ENCODE results near the gene PRDM15.

PRDM15 gene

DNA sequence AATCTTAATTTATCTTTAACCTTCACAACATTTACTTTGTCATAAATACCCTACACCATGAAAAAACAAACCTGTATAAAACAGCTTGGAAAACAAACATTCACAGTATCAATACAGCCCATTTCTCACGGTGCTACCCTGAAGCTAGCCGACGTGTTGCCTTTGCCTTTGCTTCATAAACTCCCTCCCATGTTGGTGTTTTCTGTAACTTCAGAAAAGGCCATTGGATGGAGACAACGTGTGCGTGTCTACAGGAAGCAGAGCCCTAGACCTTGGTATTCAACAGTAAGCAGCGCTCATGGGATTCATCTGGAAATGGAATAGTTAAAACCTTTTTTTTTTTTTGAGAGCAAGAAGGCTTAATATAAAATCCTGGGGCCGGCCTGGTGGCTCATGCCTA lies 7.2 kb upstream of the PRDM15 start:
- DNase-seq (ENCODE audit: low spot score) = no peak

DNA sequence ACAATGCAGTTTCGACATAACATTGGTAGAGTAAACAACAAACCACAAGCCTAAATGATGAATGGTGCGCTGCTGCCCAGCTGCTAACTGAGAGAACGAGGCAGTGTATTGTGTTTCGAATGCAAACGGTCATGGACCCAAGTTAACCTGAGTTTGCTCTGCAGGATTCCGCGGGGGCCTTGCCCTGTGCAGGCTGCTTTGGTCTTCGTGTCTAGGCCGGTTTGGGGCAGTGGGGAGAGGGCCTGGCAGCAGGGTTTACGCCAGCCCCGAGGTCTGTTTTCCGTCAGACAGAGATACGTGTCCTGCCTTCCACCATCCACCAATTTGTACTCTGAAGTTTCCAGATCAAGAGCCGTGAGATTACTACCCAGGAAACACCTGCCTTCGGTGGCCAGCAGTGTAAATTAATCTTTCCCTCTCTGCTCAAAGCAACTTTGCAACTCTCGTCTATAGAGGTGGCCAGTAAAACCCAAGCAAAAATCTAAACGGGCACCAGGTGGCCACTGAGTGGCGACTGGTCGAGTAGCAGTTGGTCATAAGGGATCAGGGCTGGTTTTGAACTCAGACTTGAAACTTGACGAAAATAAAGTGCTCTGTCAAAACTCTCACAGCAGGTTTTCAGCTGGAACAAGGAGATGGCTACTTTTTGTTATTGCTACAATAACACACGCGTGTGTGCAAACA lies 6.3 kb upstream of the PRDM15 start:
- DNase-seq (ENCODE audit: low spot score) = peak; percentile 65

DNA sequence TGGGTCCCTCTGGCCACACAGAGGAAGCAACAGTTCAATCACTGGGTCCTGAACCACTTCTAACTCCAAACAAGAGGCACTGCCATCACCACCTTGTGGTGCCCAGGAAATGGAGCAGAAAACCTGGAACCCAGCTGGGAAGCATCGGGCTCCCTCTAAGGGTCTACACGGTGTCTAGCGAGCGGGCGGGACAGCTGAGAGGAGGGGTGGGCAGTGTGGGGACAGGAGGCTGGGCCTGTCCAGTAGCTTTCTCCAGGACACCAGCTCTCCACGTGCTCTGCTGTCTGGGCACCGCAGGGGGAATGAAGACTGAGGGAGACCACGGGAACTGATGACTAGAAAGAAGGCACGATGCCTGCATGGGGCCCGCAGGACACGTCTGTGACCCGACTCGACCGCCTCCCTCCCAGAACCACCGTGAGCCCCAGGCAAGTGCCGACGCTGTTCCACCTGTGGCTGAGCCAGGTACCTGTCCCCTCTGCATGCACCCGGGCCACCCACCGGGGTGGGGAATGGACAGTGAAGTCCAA lies 5.4 kb upstream of the PRDM15 start:
- peak; percentile 52 for DNase-seq (ENCODE audit: low spot score)

DNA sequence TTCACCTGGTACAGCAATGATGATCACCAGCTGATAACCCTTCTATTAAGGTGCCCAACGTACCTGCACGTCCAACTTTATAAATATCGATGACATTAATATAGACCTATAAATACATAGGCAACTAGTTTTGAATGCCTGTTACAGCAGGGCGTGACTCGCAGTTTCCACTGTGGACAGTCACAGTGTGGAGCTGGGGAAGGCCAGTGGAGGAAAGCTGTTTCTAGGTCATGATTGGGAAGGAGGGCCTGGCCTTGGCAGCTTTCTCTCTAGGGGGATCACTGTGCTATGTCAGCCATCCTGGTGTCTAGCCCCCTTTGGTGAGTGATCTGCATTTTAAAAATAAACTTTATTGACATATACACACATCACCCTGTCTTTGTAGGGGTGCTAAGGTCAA lies 4.4 kb upstream of the PRDM15 start:
- DNase-seq (ENCODE audit: low spot score) = peak; percentile 71

DNA sequence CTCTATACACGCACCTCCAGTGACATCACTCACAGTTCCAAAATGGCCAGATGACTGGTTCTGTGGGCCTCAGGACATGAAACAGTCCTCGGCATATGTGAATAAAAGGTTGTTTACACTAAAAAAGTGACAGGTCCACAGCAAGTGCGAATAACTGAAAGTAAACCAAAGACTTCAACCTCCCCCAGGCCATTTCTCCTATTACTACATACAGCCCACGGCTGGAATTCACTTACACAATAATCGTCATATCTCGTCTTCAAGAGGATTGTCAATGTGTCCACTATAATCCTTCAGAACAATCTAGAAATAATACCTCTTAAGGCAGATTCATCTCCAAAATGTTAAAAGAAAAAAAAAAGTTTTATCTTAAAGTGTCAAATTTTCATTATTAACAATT lies 1.9 kb upstream of the PRDM15 start:
- no peak for DNase-seq (ENCODE audit: low spot score)

DNA sequence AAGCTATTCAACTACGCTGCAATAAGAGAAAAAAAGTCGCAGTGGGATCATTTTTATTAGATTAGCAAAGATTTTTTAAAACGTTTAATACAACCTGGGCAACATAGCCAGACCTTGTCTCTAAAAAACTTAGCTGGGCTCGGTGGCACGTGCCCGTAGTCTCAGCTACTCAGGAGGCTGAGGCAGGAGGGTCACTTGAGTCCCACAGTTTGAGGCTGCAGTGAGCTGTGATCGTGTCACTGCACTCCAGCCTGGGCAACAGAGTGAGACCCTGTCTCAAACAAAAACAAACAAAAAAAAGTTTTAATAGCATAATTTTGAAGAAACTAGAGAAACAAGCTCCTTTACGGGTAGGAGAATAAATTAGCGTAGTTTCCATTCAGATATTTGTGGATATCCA lies 1.0 kb upstream of the PRDM15 start:
- no peak for DNase-seq (ENCODE audit: low spot score)

DNA sequence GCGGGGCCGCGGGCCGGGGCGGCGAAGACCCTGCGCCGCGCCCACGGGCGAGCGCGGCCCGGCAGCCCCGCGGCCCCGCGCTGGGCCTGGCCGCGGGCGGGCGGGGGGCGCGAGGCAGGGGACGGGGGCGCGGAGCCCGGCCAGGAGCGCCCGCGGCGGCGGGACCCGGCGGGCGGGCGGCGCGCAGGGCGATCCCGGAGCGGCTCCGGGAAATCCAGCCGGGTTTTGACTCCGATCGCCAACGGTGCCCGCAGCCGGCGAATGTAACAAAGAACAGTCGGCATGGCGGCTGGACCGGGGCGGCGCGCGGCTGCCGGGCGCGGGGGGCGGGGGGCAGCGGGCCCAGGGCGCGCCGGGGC lies 334 bp downstream of the PRDM15 start:
- DNase-seq (ENCODE audit: low spot score) = peak; percentile 69

DNA sequence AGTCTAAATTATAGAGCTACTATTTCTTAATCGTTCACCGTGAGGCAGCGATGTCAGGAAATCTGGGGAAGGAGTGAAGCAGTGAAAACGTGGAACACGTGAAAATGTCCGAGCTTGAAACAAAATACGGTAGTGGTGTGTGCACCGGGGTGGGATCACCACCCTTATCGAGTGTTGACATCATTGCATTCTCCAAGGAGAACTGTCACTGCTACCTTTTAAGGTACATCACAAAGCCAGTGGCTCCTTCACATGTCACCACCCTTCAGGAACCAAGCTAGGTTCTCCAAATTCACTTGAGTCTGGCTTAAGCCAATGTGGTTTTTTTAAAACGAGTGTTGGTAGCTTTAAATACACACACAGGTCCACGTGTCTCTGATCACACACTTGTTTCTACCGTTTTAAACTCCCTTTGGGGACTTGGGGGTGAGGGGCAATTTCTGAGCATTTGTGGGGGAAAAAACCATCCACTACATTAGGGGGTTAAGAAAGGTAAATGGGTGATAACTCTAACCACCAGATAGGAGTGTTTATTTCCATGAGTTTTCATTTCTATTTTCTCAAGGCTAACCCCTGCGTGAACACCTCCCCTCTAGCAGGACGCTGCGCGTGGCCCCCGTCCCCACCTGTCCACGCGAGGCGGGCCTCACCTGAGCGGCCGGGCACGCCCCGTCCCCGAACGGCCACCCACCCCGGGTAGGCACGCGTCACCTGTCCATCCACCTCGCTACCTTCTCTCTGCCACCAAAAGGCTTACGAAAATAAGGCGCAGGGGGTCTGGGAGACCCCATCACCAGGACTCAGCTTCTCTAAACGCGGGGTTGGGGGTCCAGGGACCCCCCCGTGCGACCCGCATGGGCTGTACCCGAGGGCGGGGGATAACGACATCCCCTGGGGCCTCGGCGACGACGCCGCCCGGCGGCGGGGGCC lies 978 bp downstream of the PRDM15 start:
- DNase-seq (ENCODE audit: low spot score) = peak; percentile 49

DNA sequence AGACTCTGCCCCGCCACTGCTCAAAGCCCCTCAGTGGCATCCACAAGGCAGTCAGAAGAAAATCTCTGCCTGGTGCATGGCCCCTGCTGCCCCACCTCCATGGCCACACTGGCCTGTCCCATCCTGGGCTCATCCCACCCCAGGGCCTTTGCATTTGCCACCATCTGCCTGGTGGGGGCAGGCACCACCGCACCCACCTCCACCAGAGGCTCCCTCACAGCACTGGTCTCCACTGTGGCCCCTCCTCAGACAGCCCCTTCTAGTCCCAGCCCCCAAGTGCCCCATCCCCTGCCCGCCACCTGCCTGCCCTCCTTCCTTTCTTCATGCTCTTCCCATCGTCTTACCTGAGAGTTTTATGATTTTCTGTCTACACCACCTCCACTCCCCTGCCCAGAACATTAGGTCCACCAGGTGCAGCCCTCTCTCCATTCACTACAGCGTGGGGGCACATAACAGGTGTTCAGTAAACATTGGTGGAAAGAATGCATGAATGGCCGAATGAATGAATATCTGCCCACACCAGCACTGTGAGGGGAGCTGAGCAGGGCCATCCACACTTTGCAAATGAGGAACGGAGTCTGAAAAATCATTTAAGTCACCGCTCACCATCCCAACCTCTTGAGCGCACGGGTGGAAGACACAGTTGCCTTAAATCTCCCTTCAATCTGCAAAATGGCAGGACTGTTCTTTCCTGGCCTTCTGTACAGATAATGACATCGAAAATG lies 2.1 kb downstream of the PRDM15 start:
- DNase-seq (ENCODE audit: low spot score) = no peak

DNA sequence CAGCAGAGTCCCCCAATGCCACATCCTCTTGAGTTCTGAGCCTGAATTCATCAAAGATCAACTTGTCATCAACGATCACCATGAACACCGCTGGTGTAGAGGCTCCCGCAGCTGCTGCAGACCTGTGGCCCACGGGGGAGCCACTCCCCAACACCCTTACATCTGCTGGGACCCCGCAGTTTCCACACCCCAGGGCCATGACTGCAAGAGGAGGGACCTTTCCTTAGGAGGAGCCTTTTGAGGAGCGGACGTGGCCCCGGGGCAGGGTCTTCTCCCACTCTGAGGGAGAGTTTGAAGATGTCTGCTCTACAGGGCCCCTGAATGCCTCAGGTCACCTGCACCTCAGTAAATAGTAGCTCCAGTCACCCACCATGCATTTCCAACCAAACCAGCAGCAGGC lies 2.7 kb downstream of the PRDM15 start:
- no peak for DNase-seq (ENCODE audit: low spot score)

DNA sequence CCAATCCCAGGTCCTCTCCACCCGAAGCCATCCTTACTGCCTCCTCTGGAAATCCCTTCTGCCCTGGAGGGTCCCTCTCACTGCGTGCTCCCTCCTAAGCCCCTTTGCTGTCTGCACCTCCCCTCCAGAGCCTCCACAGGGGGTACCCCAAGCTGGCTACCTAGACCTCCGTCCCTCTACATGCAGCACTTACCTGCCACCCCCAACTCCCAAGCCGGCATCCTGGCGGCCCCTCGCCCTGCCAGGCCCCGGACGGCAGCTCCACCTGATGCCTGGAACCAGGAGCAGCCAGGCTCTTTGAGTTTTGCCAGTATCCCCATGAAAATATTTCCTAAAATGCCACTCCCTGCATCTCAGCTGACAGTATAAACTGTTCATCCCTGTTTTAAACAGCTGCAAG lies 4.1 kb downstream of the PRDM15 start:
- no peak for DNase-seq (ENCODE audit: low spot score)

DNA sequence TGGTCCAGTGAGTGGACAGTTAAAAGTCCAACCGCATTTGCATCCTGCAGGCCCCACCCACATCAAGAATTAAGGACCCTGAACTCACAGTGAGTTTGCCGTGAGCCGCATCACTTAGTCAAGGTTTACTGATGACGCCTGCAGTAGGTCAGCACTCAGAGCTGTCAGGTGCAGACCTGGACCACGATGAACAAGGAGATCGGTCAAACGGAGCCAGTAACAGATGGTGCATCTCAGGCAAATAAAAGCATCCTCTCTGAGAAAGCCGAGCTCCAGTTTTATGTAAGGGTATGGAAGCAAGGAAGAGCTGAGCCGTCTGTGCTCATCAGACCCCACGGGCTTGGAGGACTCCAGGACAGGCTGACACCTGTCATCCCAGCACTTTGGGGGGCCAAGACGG lies 4.5 kb downstream of the PRDM15 start:
- DNase-seq (ENCODE audit: low spot score) = no peak

DNA sequence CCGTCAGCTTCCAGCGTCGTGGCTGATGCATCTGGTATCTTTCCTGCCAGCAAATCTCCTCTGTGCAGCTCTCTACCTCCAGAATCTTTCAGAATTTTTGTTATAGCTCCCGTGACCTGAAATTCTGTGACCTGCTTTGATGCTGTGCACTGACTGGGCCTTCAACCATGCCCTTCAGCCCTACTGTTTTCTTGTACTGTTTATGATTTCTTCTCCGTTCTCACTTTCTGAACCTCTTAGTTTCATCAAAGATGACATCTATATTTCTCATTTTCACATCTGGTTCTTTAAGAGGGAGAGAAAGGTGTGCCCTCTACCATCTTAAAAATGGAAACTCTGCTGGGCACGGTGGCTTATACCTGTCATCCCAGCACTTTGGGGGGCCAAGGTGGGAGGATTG lies 5.7 kb downstream of the PRDM15 start:
- no peak for DNase-seq (ENCODE audit: low spot score)

DNA sequence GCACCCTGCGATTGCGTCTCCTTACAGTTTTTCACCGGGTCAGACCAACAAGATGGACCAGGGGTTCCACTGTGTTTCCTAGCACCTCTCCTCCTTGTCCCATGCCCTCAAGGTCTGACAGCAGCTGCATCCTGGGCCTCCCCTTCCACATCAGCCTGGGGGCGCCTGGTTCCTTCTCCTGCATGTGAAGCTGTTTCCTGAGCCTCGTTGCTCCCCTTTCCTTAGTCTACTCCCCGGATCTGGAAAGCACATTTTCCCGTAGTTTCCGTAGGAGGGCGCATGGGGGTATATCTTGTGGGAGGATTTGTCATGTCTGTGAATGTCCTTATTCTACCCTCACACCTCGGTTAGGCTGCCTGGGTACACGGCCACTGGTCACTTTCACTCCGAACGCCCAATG lies 6.1 kb downstream of the PRDM15 start:
- DNase-seq (ENCODE audit: low spot score) = no peak

DNA sequence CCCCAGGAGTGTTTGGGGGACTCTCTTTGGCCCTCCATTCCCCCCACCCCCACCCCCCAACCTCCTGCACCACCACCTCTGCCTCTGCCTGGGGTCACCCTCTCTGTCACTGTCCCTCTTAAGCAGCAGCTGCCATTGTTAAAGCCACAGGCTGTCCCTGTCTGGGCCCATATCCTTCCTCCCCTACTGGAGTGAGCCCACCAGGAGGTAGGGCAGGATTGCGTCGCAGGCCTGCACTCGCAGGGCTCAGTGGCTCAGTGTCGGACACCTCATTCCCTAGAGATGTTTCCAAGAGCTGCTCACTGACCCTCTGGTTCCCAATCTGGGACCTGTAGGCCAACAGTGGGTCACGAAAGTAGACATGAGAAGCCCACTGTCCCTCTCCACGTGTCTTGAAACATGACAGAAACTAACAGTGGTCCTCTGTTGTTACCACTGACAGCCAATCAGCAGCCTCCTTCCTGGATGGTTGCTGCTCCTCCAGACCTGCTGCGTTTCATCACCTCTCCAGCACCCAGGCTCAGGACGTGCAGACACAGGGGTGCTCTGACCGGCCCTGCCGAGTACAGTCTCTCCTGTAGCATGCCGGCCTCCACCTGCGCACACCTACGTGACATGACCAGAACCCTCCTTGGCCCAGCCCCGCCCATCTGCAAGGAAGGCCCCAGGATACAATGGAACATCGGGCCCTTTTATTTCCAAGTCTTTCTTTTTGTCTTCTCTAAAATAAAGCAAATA lies 7.7 kb downstream of the PRDM15 start:
- no peak for DNase-seq (ENCODE audit: low spot score)

DNA sequence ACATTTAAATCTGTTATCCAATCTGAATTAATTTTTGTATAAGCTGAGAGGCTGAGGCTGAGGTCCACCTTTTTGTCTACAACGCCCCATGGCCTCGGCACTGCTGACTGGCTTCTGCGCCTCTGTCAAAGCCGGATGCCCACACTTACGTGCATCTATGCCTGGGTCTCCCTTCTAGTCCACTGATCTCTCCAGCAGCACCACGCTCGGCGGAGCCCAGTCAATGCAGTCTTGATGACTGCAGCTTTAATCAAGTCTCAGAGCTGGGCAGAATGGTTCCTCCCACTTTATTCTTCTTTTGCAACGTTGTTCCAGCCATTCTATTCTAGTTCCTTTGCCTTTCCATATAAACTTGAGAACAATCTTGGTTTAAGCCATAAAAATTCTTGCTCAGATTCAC lies 9.4 kb downstream of the PRDM15 start:
- no peak for DNase-seq (ENCODE audit: low spot score)

DNA sequence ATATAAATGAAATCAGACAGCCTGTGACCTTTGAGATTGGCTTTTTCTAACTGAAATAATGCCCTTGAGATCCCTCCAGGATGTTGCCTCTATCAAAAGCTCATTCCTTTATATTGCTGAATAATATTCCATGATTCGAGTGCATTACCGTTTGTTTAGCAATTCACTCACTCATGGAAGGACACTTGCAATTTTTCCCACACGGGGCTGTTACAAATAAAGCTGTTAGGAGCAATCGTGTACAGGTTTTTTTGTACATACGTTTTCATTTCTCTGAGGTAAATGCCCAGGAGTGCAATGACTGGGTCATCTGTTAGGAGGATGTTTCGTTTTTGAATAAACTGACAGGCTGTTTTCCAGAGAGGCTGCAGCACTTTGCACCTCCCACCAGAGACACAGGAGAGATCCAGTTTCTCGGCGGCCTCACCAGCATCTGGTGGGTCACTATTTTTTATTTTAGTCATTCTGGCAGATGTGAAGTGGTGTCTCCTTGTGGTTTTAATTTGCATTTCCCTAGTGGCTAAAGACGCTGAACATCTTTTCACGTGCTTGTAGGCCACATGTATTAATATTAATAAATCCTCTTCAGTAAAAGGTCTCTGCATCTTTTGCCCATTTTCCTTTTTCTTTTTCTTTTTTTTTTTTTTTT lies 11.0 kb downstream of the PRDM15 start:
- DNase-seq (ENCODE audit: low spot score) = no peak

DNA sequence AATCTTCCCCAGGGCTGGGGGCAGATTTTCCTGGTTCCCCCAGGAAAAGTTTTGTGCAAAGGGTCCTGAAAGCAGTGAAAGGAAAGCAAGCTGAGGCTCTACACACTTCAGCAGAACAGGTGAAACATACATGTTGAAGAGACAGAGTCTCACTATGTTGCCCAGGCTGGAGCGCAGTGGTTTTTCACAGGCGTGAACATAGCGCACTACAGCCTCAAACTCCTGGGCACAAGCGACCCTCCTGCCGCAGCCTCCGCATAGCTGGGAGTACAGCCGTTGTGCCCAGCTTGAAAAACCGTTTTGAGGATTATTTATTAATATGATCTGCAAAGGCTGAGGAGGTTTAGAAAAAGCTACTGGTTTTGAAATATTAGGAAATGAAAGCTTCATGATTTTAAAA lies 11.8 kb downstream of the PRDM15 start:
- no peak for DNase-seq (ENCODE audit: low spot score)

DNA sequence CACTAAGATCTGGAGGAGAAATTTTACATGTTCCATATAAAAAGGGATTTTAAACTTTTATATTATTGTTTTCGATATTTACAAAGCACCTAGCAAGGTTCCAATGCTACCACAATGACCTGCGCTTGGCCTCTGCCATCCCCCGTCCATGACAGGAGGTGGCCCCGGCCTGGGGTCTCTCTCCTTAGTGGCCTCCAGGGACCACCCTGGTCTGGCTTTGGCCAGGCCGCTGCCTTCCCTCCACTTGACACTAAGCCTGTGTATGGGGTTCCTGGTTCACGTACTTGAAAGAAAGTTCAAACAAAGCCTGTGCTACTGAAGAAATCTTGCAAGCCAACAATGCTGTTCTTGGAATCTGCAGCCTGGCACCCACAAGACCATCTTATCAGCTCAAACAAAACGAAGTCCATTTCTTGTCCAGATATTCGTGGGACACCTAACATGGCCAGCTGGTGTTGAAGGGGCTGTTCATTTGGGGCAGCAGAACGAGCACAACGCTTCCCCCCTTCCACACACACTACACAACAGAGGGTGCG lies 12.8 kb downstream of the PRDM15 start:
- no peak for DNase-seq (ENCODE audit: low spot score)

DNA sequence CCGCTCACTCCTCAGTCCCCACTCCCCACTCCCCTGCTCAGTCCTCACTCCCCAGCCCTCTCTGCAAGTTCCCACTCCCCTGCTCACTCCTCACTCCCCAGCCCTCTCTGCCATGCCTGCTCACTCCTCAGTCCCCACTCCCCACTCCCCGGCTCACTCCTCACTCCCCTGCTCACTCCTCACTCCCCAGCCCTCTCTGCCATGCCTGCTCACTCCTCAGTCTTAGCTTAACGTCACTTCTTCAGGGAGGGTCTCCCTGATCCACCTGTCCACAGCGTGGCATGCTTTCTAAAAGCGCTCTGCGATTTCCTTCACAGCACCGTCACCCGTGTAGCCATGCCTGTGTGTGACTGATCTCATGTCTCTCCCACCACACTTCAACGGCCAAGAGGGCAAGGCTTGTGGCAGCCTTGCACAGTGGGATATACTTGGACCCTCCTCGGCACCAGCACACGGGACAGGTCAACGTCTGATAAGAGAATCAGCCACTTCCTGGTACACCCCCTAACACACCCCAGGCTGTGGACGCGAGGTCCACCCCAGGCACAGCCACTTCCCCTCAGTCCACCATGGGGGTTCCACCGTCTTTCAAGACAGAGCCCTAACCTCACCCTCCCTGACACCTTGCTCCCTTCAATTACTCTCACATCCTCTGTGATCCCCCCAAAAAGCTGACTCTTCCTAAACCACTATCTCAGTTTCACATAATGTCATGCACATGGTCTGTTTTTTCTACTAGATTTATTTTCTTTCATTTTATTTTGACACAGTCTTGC lies 14.0 kb downstream of the PRDM15 start:
- no peak for DNase-seq (ENCODE audit: low spot score)

Data from RKO (cell line).